AG09309 (cell line): Measurements from ENCODE around the gene PRKAR1B.

ENCODE experiments used
- DNase-seq: peaks from one replicate; pipeline ENCODE4 v3.0.0-alpha.2; 2010; ENCODE audit warnings: low read depth
- H3K4me3 ChIP-seq: 2 replicates; pipeline ENCODE4 v1.5.1; 2011; ENCODE audit warnings: mild to moderate bottlenecking, low read depth, low read length, moderate library complexity; ENCODE audit not compliant: control insufficient read depth
- TF ChIP-seq, protein P1 (sequence below): IDR thresholded peaks from 2 replicates; pipeline ENCODE4 v1.5.1; 2011; ENCODE audit warnings: mild to moderate bottlenecking, low read depth, low read length, inconsistent platforms; ENCODE audit not compliant: insufficient read depth, control insufficient read depth; ENCODE audit errors: missing control alignments

The PRKAR1B gene

DNA sequence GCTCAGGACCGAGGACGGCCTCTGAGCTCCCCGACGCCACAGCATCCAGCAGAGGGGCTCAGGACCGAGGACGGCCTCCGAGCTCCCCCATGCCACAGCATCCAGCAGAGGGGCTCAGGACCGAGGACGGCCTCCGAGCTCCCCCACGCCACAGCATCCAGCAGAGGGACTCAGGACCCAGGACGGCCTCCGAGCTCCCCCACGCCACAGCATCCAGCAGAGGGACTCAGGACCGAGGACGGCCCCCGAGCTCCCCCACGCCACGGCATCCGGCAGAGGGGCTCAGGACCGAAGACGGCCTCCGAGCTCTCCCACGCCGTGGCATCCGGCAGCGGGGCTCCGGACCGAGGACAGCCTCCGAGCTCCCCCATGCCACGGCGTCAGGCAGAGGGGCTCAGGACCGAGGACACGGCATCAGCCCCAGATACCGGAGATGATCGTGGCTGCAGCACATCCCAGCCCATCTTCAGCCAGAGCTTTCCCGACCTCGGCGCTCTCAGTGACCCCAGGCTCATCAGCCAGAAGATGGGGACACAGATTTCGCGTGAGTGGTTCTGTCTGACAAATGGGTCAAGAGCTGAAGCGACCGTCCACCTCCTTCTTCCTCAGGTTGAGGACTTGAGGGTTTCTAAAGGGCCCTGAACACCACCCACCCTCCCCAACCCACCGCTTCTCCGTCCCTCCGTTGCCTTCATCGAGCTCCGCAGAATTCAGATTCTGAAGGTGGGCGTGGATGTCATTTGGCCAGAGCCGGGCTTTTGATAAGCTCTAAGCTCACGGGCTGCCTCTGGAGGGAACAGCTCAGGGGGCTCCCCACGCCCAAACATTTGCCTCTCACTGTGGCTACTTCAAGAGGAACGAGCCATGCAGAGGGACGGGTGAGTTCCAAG, 56.3 kb downstream of the PRKAR1B start:
- no peak for DNase-seq
- no peak overlapping the region for H3K4me3 ChIP-seq

GRCh38 chr7:668958-669357, 58.1 kb downstream of the PRKAR1B start:
- H3K4me3 ChIP-seq, result no peak overlapping the region
- DNase-seq, result no peak

More for the DNA sequence above, 56.3 kb downstream of the PRKAR1B start:
- TF ChIP-seq, protein P1, sequence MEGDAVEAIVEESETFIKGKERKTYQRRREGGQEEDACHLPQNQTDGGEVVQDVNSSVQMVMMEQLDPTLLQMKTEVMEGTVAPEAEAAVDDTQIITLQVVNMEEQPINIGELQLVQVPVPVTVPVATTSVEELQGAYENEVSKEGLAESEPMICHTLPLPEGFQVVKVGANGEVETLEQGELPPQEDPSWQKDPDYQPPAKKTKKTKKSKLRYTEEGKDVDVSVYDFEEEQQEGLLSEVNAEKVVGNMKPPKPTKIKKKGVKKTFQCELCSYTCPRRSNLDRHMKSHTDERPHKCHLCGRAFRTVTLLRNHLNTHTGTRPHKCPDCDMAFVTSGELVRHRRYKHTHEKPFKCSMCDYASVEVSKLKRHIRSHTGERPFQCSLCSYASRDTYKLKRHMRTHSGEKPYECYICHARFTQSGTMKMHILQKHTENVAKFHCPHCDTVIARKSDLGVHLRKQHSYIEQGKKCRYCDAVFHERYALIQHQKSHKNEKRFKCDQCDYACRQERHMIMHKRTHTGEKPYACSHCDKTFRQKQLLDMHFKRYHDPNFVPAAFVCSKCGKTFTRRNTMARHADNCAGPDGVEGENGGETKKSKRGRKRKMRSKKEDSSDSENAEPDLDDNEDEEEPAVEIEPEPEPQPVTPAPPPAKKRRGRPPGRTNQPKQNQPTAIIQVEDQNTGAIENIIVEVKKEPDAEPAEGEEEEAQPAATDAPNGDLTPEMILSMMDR, result no peak

DNA sequence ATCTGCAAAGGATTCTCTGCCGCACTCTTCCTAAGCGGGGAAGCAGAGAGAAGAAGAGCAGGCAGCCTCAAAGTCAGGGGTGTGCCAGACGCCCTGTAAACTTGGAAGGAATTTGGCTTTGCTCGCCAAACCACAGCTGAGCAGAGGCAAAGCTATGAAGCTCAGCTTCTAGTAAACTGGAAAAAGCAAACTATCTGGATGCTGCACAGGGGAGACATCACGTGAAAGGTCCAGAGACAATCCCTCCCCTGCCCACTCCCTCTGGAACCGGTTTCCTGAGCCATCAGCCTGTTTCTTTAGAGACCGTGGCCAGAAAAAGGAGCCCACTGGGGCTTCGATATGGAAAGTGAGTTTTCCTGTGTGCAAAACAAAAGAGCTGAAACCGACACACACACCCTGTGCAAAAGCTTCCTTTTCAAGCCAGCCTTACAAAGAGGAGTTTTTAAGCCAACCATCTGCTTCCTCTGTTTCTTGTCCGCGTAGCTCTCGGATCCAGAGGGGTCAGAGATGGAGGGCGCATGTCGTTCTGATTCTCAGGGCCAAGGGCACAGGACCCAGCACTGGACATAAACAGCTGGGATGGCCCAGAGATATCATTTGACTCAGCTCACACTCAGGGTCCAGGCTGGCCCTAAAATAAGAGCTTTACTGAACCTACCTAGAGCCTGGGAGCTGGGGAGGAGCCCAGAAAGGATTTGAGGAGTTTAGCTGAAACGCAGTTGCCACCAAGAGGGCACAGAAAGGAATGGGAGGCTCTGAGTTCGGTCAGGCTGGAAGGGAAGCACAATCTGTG, 58.7 kb downstream of the PRKAR1B start:
- TF ChIP-seq, protein P1, result no peak
- no peak overlapping the region; the same call in 1 of the 2 replicates for H3K4me3 ChIP-seq
- peak; percentile 46 for DNase-seq

More at GRCh38 chr7:668958-669357, 58.1 kb downstream of the PRKAR1B start:
- TF ChIP-seq, protein P1, result no peak

GRCh38 chr7:666454-667292, 60.4 kb downstream of the PRKAR1B start:
- no peak for DNase-seq
- TF ChIP-seq, protein P1, result no peak
- H3K4me3 ChIP-seq, result no peak overlapping the region

DNA sequence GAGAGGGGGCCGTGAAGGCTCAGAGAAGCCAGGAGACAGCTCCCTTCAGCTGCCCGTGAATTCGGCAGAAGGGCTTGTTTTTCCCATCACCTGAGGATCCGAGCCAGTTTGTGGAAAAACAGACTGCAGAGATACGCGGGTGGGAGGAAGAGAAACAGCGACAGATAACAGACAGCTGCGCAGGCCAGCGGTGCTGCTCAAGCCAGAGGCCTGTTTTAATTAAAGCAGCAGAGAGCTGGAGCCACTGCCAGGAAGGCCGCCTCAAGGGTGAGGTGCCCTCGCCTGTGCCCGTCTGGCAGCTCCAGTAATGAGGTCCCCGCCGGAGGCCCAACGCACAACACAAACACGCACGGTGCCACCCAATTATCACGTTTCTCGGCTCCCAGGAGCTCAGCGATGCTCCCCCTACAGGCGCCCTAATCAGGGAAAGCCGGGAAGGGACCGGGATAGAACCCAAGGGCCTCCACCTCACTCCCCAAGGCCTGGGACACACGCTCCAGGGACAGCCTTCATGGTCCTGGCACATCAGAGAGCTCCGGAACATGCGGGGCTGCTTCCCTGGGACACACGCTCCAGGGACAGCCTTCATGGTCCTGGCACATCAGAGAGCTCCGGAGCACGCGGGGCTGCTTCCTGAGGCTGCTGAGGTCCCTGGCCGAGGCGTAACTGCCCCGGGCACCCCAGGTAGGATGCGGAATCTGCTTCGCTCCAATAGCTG, 61.2 kb downstream of the PRKAR1B start:
- TF ChIP-seq, protein P1, result peak; percentile 37
- no peak overlapping the region for H3K4me3 ChIP-seq
- no peak for DNase-seq
